WERI-Rb-1 (cell line): Measurements from ENCODE around the gene RAB3D.
"Not testable (repeated sequence)": the region's sequence is repeated elsewhere in the genome, so short reads cannot be mapped to it uniquely, and the experiment has no call there.

Source experiments
- DNase-seq: peaks from one replicate; pipeline ENCODE4 v3.0.0-alpha.2; 2020
- H3K27ac ChIP-seq: fragments of 250-450 bp; sonication (Bioruptor Pico); 2 replicates; pipeline ENCODE4 v1.5.1; 2020; ENCODE audit warnings: mild to moderate bottlenecking, moderate library complexity
- H3K27me3 ChIP-seq: fragments of 250-450 bp; sonication (Bioruptor Pico); 2 replicates; pipeline ENCODE4 v1.5.1; 2021; ENCODE audit warnings: mild to moderate bottlenecking, low read depth, moderate library complexity; ENCODE audit not compliant: insufficient read depth, severe bottlenecking
- H3K36me3 ChIP-seq: fragments of 250-450 bp; sonication (Bioruptor Pico); 2 replicates; pipeline ENCODE4 v1.5.1; 2020; ENCODE audit warnings: mild to moderate bottlenecking, moderate library complexity
- H3K4me3 ChIP-seq: 2 replicates; pipeline ENCODE4 v1.5.1; 2011; ENCODE audit warnings: low read depth, mild to moderate bottlenecking, control low read depth, low read length
- H3K9me3 ChIP-seq: fragments of 250-450 bp; sonication (Bioruptor Pico); 2 replicates; pipeline ENCODE4 v1.5.1; 2021; ENCODE audit warnings: mild to moderate bottlenecking, moderate library complexity; ENCODE audit not compliant: severe bottlenecking
- CTCF ChIP-seq: IDR thresholded peaks from 2 replicates; pipeline ENCODE4 v1.5.1; 2011; ENCODE audit warnings: low read depth, mild to moderate bottlenecking, control low read depth, inconsistent platforms, low read length

The RAB3D gene

GRCh38 chr19:11335449-11336146 lies 3.9 kb downstream of the RAB3D start:
- Histone ChIP-seq H3K4me3 (no peak overlapping the region), H3K27ac (no peak overlapping the region), H3K36me3 (peaks cover 57% of the 10 kb centered on the region), H3K9me3 (no peaks in the 10 kb centered on the region), H3K27me3 (no peaks in the 10 kb centered on the region)
- TF ChIP-seq CTCF: no peak
- no peak for DNase-seq

GRCh38 chr19:11333838-11334237 lies 5.6 kb downstream of the RAB3D start:
- not testable (repeated sequence) for H3K4me3 ChIP-seq, H3K27me3 ChIP-seq, DNase-seq, H3K27ac ChIP-seq, H3K9me3 ChIP-seq
- peaks cover 68% of the 10 kb centered on the region for H3K36me3 ChIP-seq

GRCh38 chr19:11332822-11333221 lies 6.6 kb downstream of the RAB3D start:
- Histone ChIP-seq H3K36me3 (peaks cover 75% of the 10 kb centered on the region), H3K27me3 (no peaks in the 10 kb centered on the region), H3K4me3 (no peak overlapping the region), H3K27ac (no peak overlapping the region), H3K9me3 (no peaks in the 10 kb centered on the region)
- no peak for DNase-seq
- no peak for TF ChIP-seq CTCF

- Histone ChIP-seq H3K9me3 (no peaks in the 10 kb centered on the region), H3K27ac (no peak overlapping the region), H3K36me3 (peaks cover 78% of the 10 kb centered on the region), H3K27me3 (no peaks in the 10 kb centered on the region), H3K4me3 (no peak overlapping the region)
- DNase-seq: no peak
- TF ChIP-seq CTCF: no peak
Measured at GRCh38 chr19:11331502-11331901, 8.0 kb downstream of the RAB3D start.

GRCh38 chr19:11330127-11330526 lies 9.3 kb downstream of the RAB3D start:
- DNase-seq: no peak
- Histone ChIP-seq H3K27me3 (no peaks in the 10 kb centered on the region), H3K9me3 (no peaks in the 10 kb centered on the region), H3K36me3 (peaks cover 68% of the 10 kb centered on the region), H3K4me3 (no peak overlapping the region), H3K27ac (no peak overlapping the region)
- TF ChIP-seq CTCF: no peak

GRCh38 chr19:11325544-11325943 lies 13.9 kb downstream of the RAB3D start:
- Histone ChIP-seq H3K27me3 (no peaks in the 10 kb centered on the region), H3K27ac (no peak overlapping the region), H3K36me3 (peaks cover 33% of the 10 kb centered on the region), H3K4me3 (no peak overlapping the region), H3K9me3 (no peaks in the 10 kb centered on the region)
- no peak for DNase-seq
- no peak for TF ChIP-seq CTCF
